HG03469 (cell line): ENCODE results near the gene PTPRC.
"Not testable (repeated sequence)": the region's sequence is repeated elsewhere in the genome, so short reads cannot be mapped to it uniquely, and the experiment has no call there.

Experiments
- ATAC-seq: cut with Tn5 transposase; IDR thresholded peaks from one replicate; pipeline ENCODE4 v1.9.1; 2021; ENCODE audit warnings: mild to moderate bottlenecking, moderate library complexity, moderate number of reproducible peaks; ENCODE audit not compliant: unreplicated experiment

The PTPRC gene, protein sequence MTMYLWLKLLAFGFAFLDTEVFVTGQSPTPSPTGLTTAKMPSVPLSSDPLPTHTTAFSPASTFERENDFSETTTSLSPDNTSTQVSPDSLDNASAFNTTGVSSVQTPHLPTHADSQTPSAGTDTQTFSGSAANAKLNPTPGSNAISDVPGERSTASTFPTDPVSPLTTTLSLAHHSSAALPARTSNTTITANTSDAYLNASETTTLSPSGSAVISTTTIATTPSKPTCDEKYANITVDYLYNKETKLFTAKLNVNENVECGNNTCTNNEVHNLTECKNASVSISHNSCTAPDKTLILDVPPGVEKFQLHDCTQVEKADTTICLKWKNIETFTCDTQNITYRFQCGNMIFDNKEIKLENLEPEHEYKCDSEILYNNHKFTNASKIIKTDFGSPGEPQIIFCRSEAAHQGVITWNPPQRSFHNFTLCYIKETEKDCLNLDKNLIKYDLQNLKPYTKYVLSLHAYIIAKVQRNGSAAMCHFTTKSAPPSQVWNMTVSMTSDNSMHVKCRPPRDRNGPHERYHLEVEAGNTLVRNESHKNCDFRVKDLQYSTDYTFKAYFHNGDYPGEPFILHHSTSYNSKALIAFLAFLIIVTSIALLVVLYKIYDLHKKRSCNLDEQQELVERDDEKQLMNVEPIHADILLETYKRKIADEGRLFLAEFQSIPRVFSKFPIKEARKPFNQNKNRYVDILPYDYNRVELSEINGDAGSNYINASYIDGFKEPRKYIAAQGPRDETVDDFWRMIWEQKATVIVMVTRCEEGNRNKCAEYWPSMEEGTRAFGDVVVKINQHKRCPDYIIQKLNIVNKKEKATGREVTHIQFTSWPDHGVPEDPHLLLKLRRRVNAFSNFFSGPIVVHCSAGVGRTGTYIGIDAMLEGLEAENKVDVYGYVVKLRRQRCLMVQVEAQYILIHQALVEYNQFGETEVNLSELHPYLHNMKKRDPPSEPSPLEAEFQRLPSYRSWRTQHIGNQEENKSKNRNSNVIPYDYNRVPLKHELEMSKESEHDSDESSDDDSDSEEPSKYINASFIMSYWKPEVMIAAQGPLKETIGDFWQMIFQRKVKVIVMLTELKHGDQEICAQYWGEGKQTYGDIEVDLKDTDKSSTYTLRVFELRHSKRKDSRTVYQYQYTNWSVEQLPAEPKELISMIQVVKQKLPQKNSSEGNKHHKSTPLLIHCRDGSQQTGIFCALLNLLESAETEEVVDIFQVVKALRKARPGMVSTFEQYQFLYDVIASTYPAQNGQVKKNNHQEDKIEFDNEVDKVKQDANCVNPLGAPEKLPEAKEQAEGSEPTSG (N-terminal part only)

DNA sequence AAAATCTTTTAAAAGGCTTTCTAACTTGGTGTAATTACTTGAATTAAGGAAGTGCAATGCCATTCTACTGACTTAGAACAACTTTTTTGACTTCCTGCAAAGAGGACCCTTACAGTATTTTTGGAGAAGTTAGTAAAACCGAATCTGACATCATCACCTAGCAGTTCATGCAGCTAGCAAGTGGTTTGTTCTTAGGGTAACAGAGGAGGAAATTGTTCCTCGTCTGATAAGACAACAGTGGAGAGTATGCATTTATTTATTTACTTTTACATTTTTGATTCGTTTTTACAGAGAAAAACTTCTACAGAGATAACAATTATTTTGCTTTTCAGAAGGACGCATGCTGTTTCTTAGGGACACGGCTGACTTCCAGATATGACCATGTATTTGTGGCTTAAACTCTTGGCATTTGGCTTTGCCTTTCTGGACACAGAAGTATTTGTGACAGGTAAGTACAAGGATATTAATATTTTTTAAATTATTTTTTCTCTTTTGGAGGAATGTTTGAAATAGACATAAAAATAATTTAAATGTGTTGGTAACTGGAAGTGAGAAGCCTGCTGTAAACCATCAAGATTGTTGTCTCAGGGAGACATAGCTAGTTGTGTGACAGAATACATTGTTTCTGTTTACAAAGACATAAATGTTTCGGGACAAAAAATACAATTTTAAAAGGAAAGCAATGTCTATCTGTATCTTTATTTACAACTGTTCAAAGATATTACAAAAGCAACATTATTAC is at the start of gene PTPRC:
Gene PTPRC, plus strand, starts transcription at position 147 of the 742 bp plus-strand sequence. Its CDS starts 229 bp downstream, at position 376.
- ATAC-seq = peak; percentile 62

DNA sequence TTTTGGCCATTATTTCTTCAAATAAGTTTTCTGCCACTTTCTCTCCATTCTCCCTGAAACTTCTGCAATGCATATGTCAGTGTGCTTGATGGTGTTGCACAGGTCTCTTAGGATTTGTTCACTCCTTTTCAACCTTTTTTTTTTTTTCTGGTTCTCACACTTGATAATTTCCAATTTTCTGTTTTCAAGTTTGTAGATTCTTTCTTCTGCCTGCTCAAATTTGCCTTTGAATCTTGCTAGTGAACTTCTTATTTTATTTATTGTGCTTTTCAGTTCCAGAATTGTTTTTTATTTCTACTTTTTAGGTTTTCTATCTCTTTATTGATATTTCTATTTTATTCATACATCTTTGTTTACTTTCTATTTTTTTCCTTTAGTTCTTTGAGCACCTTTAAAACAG is 48.4 kb upstream of the PTPRC start:
- no peak for ATAC-seq

DNA sequence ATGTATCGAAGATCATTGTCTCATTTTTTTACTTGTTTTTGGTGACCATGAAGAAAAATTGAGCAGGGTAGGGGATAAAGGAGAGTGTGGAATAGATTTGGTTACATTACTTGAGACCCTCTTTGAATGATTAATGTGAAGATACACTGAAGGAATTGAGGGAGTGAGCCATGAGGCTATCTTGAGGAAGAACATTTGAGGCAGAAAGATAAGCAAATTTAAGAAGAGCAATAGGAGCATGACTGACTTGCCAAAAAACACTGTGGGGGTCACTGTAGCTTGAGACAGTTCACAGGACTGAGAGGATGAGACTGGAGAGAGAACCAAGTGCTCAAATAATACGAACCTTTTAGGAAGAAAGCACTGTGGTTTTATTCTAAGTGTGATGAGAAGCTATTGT is 43.1 kb upstream of the PTPRC start:
- ATAC-seq = no peak

DNA sequence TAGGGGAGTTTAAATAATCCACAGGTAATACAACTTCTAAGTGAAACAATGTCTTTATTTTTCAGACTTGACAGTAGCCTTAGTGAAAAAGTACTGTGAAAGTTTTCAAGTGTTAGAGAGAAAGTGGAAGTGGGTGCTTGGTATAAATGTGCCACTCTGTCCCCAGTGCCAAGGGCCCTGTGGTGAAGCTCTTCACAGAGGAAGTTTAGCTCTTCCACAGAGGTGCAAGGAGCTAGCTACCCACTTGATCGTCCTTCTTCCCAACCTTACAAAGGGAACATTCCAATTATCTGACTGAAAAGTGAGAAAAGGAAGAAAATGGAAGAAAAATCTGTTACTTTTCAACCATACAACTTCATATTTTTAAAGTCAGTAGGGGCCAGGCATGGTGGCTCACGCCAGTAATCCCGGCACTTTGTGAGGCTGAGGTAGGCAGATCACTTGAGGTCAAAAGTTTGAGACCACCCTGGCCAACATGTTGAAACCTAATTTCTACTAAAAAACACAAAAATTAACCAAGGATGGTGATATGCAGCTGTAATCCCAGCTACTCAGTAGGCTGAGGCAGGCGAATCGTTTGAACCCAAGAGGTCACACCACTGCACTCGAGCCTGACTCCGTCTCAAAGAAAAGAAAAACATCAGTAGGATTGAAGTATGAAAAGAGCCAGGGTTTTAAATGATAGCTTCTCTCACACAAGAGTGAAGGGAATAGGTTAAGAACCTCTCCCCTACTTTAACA is 41.0 kb upstream of the PTPRC start:
- peak; percentile 30 for ATAC-seq

DNA sequence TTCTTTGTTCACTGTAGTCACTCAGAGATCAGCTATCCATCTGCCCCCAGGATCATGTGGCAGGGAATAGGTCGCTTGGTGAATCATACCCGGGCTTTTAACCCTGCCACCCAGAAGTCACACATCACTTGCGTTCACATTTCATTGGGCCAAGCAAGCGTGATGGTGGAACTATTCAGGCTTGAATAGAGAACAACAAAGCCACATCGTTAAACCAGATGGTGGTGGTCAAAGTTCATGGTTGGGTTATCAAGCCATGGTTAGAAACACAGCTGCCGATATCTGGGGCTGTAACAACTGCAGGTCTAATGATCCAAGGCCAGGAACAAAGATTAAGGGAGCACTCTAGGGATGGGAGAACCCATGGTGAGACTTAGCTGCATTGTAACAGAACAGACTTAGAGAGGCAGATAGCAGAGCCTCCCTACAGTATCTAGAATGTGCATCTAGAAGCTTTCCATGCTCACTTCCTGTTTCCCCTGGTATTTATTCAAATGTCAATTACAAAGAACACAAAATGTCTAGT is 40.0 kb upstream of the PTPRC start:
- ATAC-seq = peak; percentile 70

DNA sequence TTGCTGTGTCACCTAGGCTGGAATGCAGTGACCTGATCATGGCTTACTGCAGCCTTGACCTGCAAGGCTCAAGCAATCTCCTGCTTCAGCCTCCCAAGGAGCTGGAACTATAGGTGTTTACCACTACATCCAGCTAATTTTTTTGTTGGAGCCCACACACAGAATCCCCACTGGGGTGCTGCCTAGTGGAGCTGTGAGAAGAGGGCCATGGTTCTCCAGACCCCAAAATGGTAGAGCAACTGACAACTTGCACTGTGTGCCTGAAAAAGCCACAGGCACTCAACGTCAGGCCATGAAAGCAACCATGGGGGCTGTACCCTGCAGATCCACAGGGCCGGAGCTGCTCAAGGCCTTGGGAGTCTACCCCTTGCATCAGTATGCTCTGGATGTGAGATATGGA is 39.1 kb upstream of the PTPRC start:
- no peak for ATAC-seq

GRCh38 chr1:198600906-198601305 is 37.9 kb upstream of the PTPRC start:
- ATAC-seq = no peak

- ATAC-seq = not testable (repeated sequence)
Measured at GRCh38 chr1:198601310-198601709, 37.5 kb upstream of the PTPRC start.

DNA sequence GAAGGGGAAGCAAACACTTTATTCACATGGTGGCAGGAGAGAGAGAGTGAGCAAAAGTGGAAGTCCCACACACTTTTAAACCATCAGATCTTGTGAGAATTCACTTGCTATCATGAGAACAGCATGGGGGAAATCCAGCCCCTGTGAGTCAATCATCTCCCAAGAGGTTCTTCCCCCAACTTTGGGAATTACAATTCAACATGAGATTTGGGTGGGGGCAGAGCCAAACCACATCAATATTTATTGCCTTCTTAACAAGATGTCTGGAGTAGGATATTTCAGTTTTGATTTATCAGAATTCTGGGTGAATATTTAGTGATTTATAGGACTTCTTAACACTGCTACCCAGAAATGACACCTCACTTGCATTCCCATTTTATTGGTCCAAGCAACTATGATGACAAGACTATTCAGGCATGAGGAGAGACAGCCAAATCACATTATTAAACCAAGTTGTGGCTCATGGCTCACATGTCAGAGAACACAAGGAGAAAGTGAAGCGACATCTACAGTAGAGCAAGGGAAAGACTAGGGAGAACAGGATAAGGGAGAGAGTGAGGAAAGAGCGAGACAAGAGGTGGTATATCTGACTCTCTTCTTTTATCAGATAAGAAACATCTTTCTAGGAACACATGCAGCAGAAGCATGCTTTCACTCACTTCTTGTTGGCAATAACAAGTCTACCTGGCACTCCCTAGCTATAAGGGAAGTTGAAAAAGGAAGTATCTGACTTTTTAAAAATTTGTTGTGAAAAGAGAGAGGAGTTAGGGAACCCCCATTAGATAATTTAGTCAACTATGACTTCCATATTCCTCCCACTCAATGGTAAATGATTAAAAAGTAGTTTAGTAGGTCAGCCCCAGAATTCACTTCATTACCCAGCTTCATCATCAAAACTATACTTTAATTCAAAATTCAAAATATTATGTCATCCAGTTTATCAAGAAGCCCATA is 36.6 kb upstream of the PTPRC start:
- ATAC-seq = no peak

GRCh38 chr1:198604975-198605374 is 33.9 kb upstream of the PTPRC start:
- ATAC-seq = no peak

DNA sequence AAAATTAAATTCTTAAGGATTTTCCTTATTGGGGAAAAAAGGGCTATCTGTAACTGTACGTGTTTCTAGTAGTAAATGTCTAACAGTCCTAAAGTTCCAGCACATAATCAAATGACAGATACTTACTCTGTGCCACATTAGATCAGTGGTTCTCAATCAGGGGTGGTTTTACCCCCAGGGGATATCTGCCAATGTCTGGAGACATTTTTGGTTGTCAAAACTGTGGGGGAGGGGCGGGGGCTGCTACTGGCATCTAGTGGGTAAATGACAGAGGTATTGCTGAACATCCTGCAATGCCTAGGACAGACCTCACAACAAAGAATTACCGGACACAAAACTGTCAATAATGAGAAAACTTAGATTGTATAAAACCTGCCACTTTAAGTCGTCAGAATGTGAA is 33.4 kb upstream of the PTPRC start:
- ATAC-seq = no peak

DNA sequence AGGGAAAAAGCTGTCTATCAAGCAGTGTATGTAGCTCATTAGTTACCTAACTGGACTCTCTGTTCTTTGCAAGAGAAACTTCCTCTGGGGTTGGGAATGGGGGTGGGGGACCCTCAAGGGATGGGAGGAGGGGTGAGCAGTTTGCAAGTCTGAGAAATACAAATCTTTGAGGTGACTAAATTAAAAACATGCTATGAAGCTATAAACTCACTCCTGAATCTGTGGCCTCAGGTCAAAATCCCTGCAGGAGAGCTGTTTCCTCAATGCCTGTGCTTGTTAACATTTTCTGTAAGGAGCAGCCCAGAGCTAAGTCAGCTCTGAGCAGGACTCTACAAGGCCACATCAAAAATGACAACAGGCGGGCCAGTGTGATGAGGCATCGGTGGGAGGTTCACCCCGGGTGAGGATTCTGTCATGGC is 32.8 kb upstream of the PTPRC start:
- no peak for ATAC-seq

DNA sequence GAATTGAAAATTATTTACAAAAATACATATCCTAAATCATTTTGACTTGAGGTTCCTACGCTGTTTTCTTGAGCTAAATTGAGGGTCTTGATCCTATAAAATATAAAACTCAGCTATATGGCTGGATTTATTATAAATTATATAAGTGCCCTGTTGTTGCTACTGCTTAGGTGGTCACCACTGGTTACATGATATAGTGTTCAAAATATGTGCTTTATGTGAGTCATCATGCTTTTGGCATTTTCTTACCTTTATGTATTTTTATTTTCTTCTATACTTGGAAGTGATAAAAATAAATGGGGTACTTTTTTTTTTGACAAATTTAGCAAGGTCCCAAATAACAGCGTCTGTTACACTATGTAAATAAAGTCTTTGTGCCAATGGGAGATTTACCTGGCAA is 31.1 kb upstream of the PTPRC start:
- no peak for ATAC-seq

DNA sequence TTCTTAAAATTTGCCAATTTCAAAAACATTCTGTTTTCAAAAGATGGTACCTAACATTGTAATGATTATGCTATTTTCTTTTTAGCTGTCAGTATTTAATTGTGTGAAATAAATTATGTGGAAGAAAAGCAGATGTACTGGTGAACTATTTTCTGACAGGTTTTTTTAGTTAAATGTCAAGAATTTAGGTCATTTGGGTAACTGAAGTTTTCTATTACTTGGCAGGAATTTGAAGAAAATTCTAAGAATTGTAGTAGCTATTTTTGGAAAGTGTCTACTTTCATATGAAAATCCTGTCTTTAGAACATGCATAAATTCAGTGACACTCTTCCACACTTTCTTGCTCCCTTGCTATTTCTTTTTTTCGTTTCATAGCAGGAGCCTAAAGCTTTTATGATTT is 28.5 kb upstream of the PTPRC start:
- ATAC-seq = no peak

DNA sequence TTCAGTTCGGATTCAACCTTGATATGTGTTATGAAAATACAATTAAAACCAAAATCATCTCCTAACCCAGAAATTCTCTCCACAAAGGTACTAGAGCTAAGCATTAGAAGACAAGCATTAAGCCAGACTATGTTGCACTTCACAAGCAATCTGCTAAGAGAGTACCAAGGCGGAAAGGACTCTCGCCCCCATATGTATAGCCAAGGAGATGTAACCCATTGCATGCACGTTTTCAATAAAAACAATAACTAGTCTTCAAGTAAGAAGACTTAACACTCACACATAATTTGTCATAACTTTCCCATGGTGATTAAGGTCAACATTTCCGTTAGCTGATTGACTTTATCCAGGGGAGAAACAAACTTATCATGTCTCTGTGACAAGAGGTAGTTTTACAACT is 27.6 kb upstream of the PTPRC start:
- ATAC-seq = no peak

DNA sequence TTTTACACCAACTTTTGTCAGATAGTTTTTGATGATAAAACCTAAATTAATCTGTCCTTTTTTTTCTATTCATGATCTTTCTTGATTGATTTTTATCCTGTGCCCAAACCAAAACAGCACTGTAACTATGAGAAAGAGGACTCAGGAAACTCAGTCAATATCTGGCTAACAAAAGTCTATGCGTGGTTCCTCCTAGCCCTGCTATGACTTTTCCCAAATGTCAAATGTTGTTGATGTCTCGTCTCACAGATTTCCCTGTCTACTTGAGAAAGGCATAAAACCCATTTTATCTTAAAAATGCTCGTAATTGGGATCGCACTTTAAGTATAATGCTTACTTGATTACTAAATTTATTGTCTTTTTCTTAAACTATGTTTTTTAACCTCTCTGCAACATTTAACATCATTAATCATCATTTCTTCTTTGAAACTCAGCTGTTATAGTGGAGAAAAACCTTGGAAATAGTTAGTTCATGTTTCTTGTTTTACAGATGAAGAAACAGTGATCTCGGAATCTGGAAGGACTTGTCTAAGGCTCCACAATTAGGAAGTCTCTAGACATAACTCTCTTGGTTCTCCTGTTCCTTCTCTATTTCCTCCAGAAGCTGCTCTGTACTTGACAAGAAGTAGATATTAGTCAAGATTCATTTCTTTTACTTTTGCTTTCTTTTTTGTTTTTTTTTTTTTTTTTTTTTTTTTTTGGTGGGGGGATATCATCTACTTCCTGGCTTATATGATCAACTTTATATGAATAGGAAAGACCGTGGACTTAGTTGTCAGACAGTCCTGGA is 26.2 kb upstream of the PTPRC start:
- no peak for ATAC-seq

GRCh38 chr1:198617406-198617805 is 21.4 kb upstream of the PTPRC start:
- ATAC-seq = no peak
